H9 (cell line): ENCODE measurements around the gene HOXD4. TPM values are rescaled to one million over a fixed set of nuclear protein-coding genes. Genes with fewer than 3 reads are reported as not detected.

ENCODE experiments used
- DNase-seq: peaks from one replicate; pipeline ENCODE4 v3.0.0-alpha.2; 2017
- H2AFZ ChIP-seq: one replicate; pipeline ENCODE4 v1.6.1; 2013; ENCODE audit warnings: mild to moderate bottlenecking, low read length, control low read depth, moderate library complexity
- H2AK5ac ChIP-seq: 2 replicates; pipeline ENCODE4 v1.6.1; 2013; ENCODE audit warnings: low read length, control low read depth, mixed read lengths; ENCODE audit not compliant: insufficient read length
- H2BK120ac ChIP-seq: one replicate; pipeline ENCODE4 v1.6.1; 2013; ENCODE audit warnings: low read depth, mild to moderate bottlenecking, low read length, control low read depth, inconsistent platforms; ENCODE audit not compliant: poor library complexity, severe bottlenecking
- H2BK12ac ChIP-seq: 2 replicates; pipeline ENCODE4 v1.6.1; 2013; ENCODE audit warnings: low read length, control low read depth, mixed read lengths, low read depth; ENCODE audit not compliant: insufficient read length
- H2BK15ac ChIP-seq: 2 replicates; pipeline ENCODE4 v1.6.1; 2013; ENCODE audit warnings: low read depth, low read length, control low read depth
- H2BK20ac ChIP-seq: one replicate; pipeline ENCODE4 v1.6.1; 2013; ENCODE audit warnings: low read depth, mild to moderate bottlenecking, low read length, control low read depth, inconsistent platforms; ENCODE audit not compliant: poor library complexity, severe bottlenecking
- H2BK5ac ChIP-seq: 2 replicates; pipeline ENCODE4 v1.6.1; 2013; ENCODE audit warnings: low read length, control low read depth, mixed read lengths; ENCODE audit not compliant: insufficient read length
- H3K14ac ChIP-seq: 2 replicates; pipeline ENCODE4 v1.6.1; 2013; ENCODE audit warnings: low read length, control low read depth; ENCODE audit not compliant: insufficient read depth
- H3K18ac ChIP-seq: 2 replicates; pipeline ENCODE4 v1.6.1; 2013; ENCODE audit warnings: low read depth, mild to moderate bottlenecking, mixed read lengths, low read length, control low read depth; ENCODE audit not compliant: insufficient read length
- H3K23ac ChIP-seq: 2 replicates; pipeline ENCODE4 v1.6.1; 2013; ENCODE audit warnings: low read length, control low read depth, mixed read lengths, low read depth; ENCODE audit not compliant: insufficient read length
- H3K23me2 ChIP-seq: 2 replicates; pipeline ENCODE4 v1.6.1; 2013; ENCODE audit warnings: low read depth, mild to moderate bottlenecking, mixed read lengths, low read length, control low read depth; ENCODE audit not compliant: insufficient read length, poor library complexity, severe bottlenecking
- H3K27ac ChIP-seq: 2 replicates; pipeline ENCODE4 v1.5.1; 2013; ENCODE audit warnings: low read length, control low read depth, mixed read lengths, low read depth; ENCODE audit not compliant: insufficient read length
- H3K27me3 ChIP-seq: 2 replicates; pipeline ENCODE4 v1.6.1; 2013; ENCODE audit warnings: low read length, control low read depth, inconsistent platforms; ENCODE audit not compliant: insufficient read depth
- H3K4ac ChIP-seq: 2 replicates; pipeline ENCODE4 v1.6.1; 2013; ENCODE audit warnings: low read depth, mild to moderate bottlenecking, control low read depth, inconsistent platforms, low read length, moderate library complexity
- H3K4me1 ChIP-seq: 2 replicates; pipeline ENCODE4 v1.6.1; 2013; ENCODE audit warnings: low read length, control low read depth, inconsistent platforms; ENCODE audit not compliant: insufficient read depth
- H3K4me2 ChIP-seq: 2 replicates; pipeline ENCODE4 v1.6.1; 2013; ENCODE audit warnings: low read length, control low read depth, mixed read lengths; ENCODE audit not compliant: insufficient read length, insufficient read depth
- H3K56ac ChIP-seq: 2 replicates; pipeline ENCODE4 v1.6.1; 2013; ENCODE audit warnings: low read depth, mild to moderate bottlenecking, mixed read lengths, low read length, control low read depth; ENCODE audit not compliant: insufficient read length
- H3K79me1 ChIP-seq: 2 replicates; pipeline ENCODE4 v1.6.1; 2013; ENCODE audit warnings: low read depth, mild to moderate bottlenecking, moderate library complexity, low read length, control low read depth, inconsistent platforms; ENCODE audit not compliant: insufficient read depth, poor library complexity, severe bottlenecking
- H3K79me2 ChIP-seq: 2 replicates; pipeline ENCODE4 v1.6.1; 2013; ENCODE audit warnings: low read length, control low read depth, inconsistent platforms; ENCODE audit not compliant: insufficient read depth
- H3K9ac ChIP-seq: 2 replicates; pipeline ENCODE4 v1.6.1; 2013; ENCODE audit warnings: low read length, control low read depth, mixed read lengths; ENCODE audit not compliant: insufficient read length; ENCODE audit errors: extremely low read depth
- H3K9me3 ChIP-seq: one replicate; pipeline ENCODE4 v1.6.1; 2013; ENCODE audit warnings: low read depth, low read length, inconsistent platforms; ENCODE audit not compliant: control insufficient read depth
- H3T11ph ChIP-seq: one replicate; pipeline ENCODE4 v1.6.1; 2013; ENCODE audit warnings: mild to moderate bottlenecking, low read length, control low read depth, inconsistent platforms
- H4K20me1 ChIP-seq: one replicate; pipeline ENCODE4 v1.6.1; 2013; ENCODE audit not compliant: control insufficient read depth, insufficient read length, insufficient read depth
- H4K5ac ChIP-seq: 2 replicates; pipeline ENCODE4 v1.6.1; 2013; ENCODE audit warnings: low read depth, mild to moderate bottlenecking, mixed read lengths, low read length, control low read depth; ENCODE audit not compliant: insufficient read length
- H4K8ac ChIP-seq: replicated peaks from 2 replicates; pipeline ENCODE4 v1.6.1; 2013; ENCODE audit warnings: low read length, control low read depth, mixed read lengths, low read depth; ENCODE audit not compliant: insufficient read length
- H4K91ac ChIP-seq: 2 replicates; pipeline ENCODE4 v1.6.1; 2013; ENCODE audit warnings: low read depth, mild to moderate bottlenecking, moderate library complexity, mixed read lengths, low read length, control low read depth; ENCODE audit not compliant: insufficient read length
- H3K27ac Mint-ChIP-seq, 3 experiments: 2 replicates in 2 of 3; 3 replicates in 1 of 3; pipeline ENCODE4 v1.8.0; 2020 to 2021; ENCODE audit warnings: mixed read lengths in 3 of 3, mild to moderate bottlenecking in 1 of 3, moderate library complexity in 1 of 3
- H3K27me3 Mint-ChIP-seq: 2 replicates; pipeline ENCODE4 v1.8.0; 2021; ENCODE audit warnings: low read depth, mild to moderate bottlenecking, moderate library complexity, mixed read lengths
- H3K36me3 Mint-ChIP-seq, 3 experiments: 2 replicates in 2 of 3; 3 replicates in 1 of 3; pipeline ENCODE4 v1.8.0; 2020 to 2021; ENCODE audit warnings: low read depth in 3 of 3, mixed read lengths in 3 of 3; ENCODE audit not compliant: insufficient read depth in 1 of 3
- H3K4me1 Mint-ChIP-seq, 2 experiments: 2 replicates each; pipeline ENCODE4 v1.8.0; 2020; ENCODE audit warnings: mixed read lengths in 2 of 2
- H3K4me3 Mint-ChIP-seq, 2 experiments: 2 replicates in 1 of 2; 3 replicates in 1 of 2; pipeline ENCODE4 v1.8.0; 2020 to 2021; ENCODE audit warnings: mild to moderate bottlenecking in 2 of 2, mixed read lengths in 2 of 2, moderate library complexity in 1 of 2
- H3K9me3 Mint-ChIP-seq, 2 experiments: 2 replicates in 1 of 2; 3 replicates in 1 of 2; pipeline ENCODE4 v1.8.0; 2020; ENCODE audit warnings: mild to moderate bottlenecking in 2 of 2, mixed read lengths in 2 of 2, moderate library complexity in 1 of 2
- WGBS: extraction: QIAGEN DNeasy Blood & Tissue Kit; methylation state at CpG from one replicate; pipeline ENCODE4 v1.1.7; 2013; ENCODE audit warnings: missing lambda C conversion rate, low lambda C conversion rate, mixed read lengths; ENCODE audit not compliant: insufficient read length; ENCODE audit errors: extremely low coverage; 5-methylcytosine and 5-hydroxymethylcytosine counted together
- total RNA-seq: library from RNA; stranded (reverse); gene quantifications from 2 replicates; pipeline ENCODE4 v1.2.1, GENCODE V29; 2021
- TF ChIP-seq, protein P1 (sequence below): fragments of 200-600 bp; sonication (generic); conservative IDR thresholded peaks from 3 replicates; pipeline ENCODE4 v1.8.0; 2021; ENCODE audit warnings: antibody characterized with exemption, mild to moderate bottlenecking

Gene HOXD4
- total RNA-seq, 1 experiment from 2014 or later: not detected

DNA sequence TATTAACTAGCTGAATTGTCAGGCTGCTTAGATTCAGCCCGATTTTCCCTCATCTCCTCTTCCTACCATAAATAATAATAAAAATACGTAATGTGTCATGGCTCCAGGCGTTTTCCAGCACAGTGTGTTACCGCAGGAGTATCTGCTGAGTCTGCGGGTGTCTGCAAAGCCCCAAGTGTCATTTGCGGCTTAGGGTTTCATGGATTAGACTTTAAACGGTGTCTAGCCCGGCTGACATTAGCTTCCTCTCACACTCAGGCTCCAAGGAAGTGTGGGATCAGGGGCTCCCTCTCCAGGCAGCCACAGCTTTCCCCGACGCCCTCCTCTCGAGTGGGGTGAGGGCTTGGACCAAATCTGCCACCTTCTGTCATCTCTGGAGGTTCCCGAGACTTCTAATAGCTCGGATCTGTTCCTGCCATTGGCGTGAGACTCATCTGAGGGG is 23.1 kb downstream of the HOXD4 start:
- H4K20me1 ChIP-seq: no peaks in the 10 kb centered on the region
- no peak overlapping the region for H3K9ac ChIP-seq
- no peak overlapping the region for H3K18ac ChIP-seq
- Mint-ChIP-seq H3K27ac (no peak overlapping the region), H3K27me3 (peaks cover 100% of the 10 kb centered on the region), H3K4me1 (peaks cover 35 to 47% of the 10 kb centered on the region in 2 experiments), H3K36me3 (peaks cover 0 to 6% (median 0%) of the 10 kb centered on the region in 3 experiments; a peak in 2 of 7 replicates), H3K4me3 (no peak overlapping the region; a peak in 1 of 5 replicates), H3K9me3 (peaks cover 3 to 18% of the 10 kb centered on the region in 2 experiments)
- no peak for DNase-seq
- no peak overlapping the region for H3K56ac ChIP-seq
- H3K14ac ChIP-seq: no peak overlapping the region
- H3K79me1 ChIP-seq: no peaks in the 10 kb centered on the region
- H3T11ph ChIP-seq: no peak overlapping the region
- no peaks in the 10 kb centered on the region for H3K4me1 ChIP-seq
- peaks cover 100% of the 10 kb centered on the region for H3K27me3 ChIP-seq
- no peak overlapping the region for H3K27ac ChIP-seq
- no peak overlapping the region for H2BK12ac ChIP-seq
- no peak overlapping the region for H2BK20ac ChIP-seq
- TF ChIP-seq, protein P1, sequence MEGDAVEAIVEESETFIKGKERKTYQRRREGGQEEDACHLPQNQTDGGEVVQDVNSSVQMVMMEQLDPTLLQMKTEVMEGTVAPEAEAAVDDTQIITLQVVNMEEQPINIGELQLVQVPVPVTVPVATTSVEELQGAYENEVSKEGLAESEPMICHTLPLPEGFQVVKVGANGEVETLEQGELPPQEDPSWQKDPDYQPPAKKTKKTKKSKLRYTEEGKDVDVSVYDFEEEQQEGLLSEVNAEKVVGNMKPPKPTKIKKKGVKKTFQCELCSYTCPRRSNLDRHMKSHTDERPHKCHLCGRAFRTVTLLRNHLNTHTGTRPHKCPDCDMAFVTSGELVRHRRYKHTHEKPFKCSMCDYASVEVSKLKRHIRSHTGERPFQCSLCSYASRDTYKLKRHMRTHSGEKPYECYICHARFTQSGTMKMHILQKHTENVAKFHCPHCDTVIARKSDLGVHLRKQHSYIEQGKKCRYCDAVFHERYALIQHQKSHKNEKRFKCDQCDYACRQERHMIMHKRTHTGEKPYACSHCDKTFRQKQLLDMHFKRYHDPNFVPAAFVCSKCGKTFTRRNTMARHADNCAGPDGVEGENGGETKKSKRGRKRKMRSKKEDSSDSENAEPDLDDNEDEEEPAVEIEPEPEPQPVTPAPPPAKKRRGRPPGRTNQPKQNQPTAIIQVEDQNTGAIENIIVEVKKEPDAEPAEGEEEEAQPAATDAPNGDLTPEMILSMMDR: no peak
- no peaks in the 10 kb centered on the region for H3K79me2 ChIP-seq
- H2BK120ac ChIP-seq: no peak overlapping the region
- H3K4ac ChIP-seq: no peak overlapping the region
- no peaks in the 10 kb centered on the region for H3K9me3 ChIP-seq
- no peak overlapping the region for H2AFZ ChIP-seq
- H3K4me2 ChIP-seq: no peak overlapping the region
- H4K91ac ChIP-seq: no peak overlapping the region
- no peak overlapping the region for H2BK15ac ChIP-seq
- no peaks in the 10 kb centered on the region for H3K23me2 ChIP-seq
- no peak overlapping the region for H2BK5ac ChIP-seq
- H4K5ac ChIP-seq: no peak overlapping the region
- no CpG with 5 or more reads among the region's 14 CpGs for WGBS
- H2AK5ac ChIP-seq: no peak overlapping the region
- H4K8ac ChIP-seq: no peak overlapping the region
- H3K23ac ChIP-seq: no peak overlapping the region
